WTC11 (cell line): Measurements from ENCODE around the gene USP47. TPM values are rescaled to one million over a fixed set of nuclear protein-coding genes. Genes with fewer than 3 reads are reported as not detected.

Experiments used
- ATAC-seq: fragments of 200-7000 bp; cut with Tn5 transposase; 2 replicates; pipeline ENCODE4 v1.10.0; 2021; ENCODE audit warnings: mild to moderate bottlenecking, moderate library complexity
- CTCF ChIA-PET: fragments of 300-600 bp; sonication (Branson Sonifier 250); formaldehyde crosslinking; loops from one replicate; lab custom pipeline; 2021; ENCODE audit warnings: antibody characterized with exemption; lab: Charles Lee
- POLR2A ChIA-PET: fragments of 350-600 bp; sonication (Branson Sonifier 250); formaldehyde crosslinking; loops from one replicate; lab custom pipeline; 2021; ENCODE audit warnings: antibody characterized with exemption; lab: Charles Lee
- DNase-seq: peaks from one replicate; pipeline ENCODE4 v3.0.0; 2021; ENCODE audit warnings: low spot score
- H3K27ac Mint-ChIP-seq: 2 replicates; pipeline ENCODE4 v1.8.0; 2021; ENCODE audit warnings: mixed read lengths
- H3K27me3 Mint-ChIP-seq: 2 replicates; pipeline ENCODE4 v1.8.0; 2021; ENCODE audit warnings: low read depth, mild to moderate bottlenecking, moderate library complexity, mixed read lengths
- H3K36me3 Mint-ChIP-seq: 2 replicates; pipeline ENCODE4 v1.8.0; 2021; ENCODE audit warnings: mixed read lengths
- H3K4me1 Mint-ChIP-seq: 2 replicates; pipeline ENCODE4 v1.8.0; 2022; ENCODE audit warnings: mixed read lengths
- H3K4me3 Mint-ChIP-seq: 2 replicates; pipeline ENCODE4 v1.8.0; 2021; ENCODE audit warnings: mild to moderate bottlenecking, moderate library complexity, mixed read lengths
- H3K9me3 Mint-ChIP-seq: 2 replicates; pipeline ENCODE4 v1.8.0; 2021; ENCODE audit warnings: mixed read lengths
- ATF1 ChIP-seq: sonication (generic); formaldehyde crosslinking; IDR thresholded peaks from 2 replicates; pipeline ENCODE4 v1.8.1; 2023; ENCODE audit warnings: mild to moderate bottlenecking, moderate library complexity, missing genetic modification reagents
- CBFB ChIP-seq: sonication (generic); formaldehyde crosslinking; IDR thresholded peaks from 2 replicates; pipeline ENCODE4 v1.8.1; 2022; ENCODE audit warnings: mild to moderate bottlenecking, low read depth, missing genetic modification reagents
- CREB1 ChIP-seq: sonication (generic); formaldehyde crosslinking; IDR thresholded peaks from 2 replicates; pipeline ENCODE4 v1.8.0; 2023; ENCODE audit warnings: mild to moderate bottlenecking, missing genetic modification reagents
- FOXK1 ChIP-seq: sonication (generic); formaldehyde crosslinking; IDR thresholded peaks from 2 replicates; pipeline ENCODE4 v1.8.0; 2022; ENCODE audit warnings: mild to moderate bottlenecking, moderate library complexity, missing genetic modification reagents
- FOXP4 ChIP-seq: sonication (generic); formaldehyde crosslinking; IDR thresholded peaks from 2 replicates; pipeline ENCODE4 v1.8.0; 2022; ENCODE audit warnings: mild to moderate bottlenecking, missing genetic modification reagents
- IRF1 ChIP-seq: sonication (generic); formaldehyde crosslinking; IDR thresholded peaks from 2 replicates; pipeline ENCODE4 v1.8.0; 2023; ENCODE audit warnings: missing genetic modification reagents
- IRF2 ChIP-seq: sonication (generic); formaldehyde crosslinking; IDR thresholded peaks from 2 replicates; pipeline ENCODE4 v1.8.0; 2022; ENCODE audit warnings: low read depth, missing genetic modification reagents, borderline replicate concordance
- JAZF1 ChIP-seq: fragments of 250-450 bp; sonication (Bioruptor Pico); IDR thresholded peaks from 2 replicates; pipeline ENCODE4 v1.9.0; 2021; ENCODE audit warnings: moderate library complexity, mild to moderate bottlenecking, inconsistent platforms
- JUN ChIP-seq: sonication (generic); formaldehyde crosslinking; IDR thresholded peaks from 2 replicates; pipeline ENCODE4 v1.8.0; 2023; ENCODE audit warnings: mild to moderate bottlenecking, missing genetic modification reagents
- MXD4 ChIP-seq: fragments of 250-450 bp; sonication (Bioruptor Pico); IDR thresholded peaks from 2 replicates; pipeline ENCODE4 v1.8.0; 2021; ENCODE audit warnings: mild to moderate bottlenecking, moderate library complexity, borderline replicate concordance
- NFYB ChIP-seq: sonication (generic); formaldehyde crosslinking; conservative IDR thresholded peaks from 2 replicates; pipeline ENCODE4 v1.8.0; 2022; ENCODE audit warnings: low read depth, missing genetic modification reagents
- NR2C2 ChIP-seq: sonication (generic); formaldehyde crosslinking; IDR thresholded peaks from 2 replicates; pipeline ENCODE4 v1.8.0; 2022; ENCODE audit warnings: mild to moderate bottlenecking, missing genetic modification reagents
- SMAD4 ChIP-seq: sonication (generic); formaldehyde crosslinking; IDR thresholded peaks from 2 replicates; pipeline ENCODE4 v1.8.0; 2022; ENCODE audit warnings: mild to moderate bottlenecking, missing genetic modification reagents
- SOX15 ChIP-seq: fragments of 250-450 bp; sonication (Bioruptor Pico); IDR thresholded peaks from 2 replicates; pipeline ENCODE4 v1.9.0; 2021; ENCODE audit warnings: mild to moderate bottlenecking
- STAT6 ChIP-seq: sonication (generic); formaldehyde crosslinking; conservative IDR thresholded peaks from 2 replicates; pipeline ENCODE4 v1.8.1; 2023; ENCODE audit warnings: mild to moderate bottlenecking, low read depth, missing genetic modification reagents, moderate library complexity
- USF2 ChIP-seq: sonication (generic); formaldehyde crosslinking; IDR thresholded peaks from 2 replicates; pipeline ENCODE4 v1.8.1; 2023; ENCODE audit warnings: mild to moderate bottlenecking, missing genetic modification reagents, moderate library complexity
- ZNF232 ChIP-seq: sonication (generic); formaldehyde crosslinking; IDR thresholded peaks from 2 replicates; pipeline ENCODE4 v1.8.0; 2022; ENCODE audit warnings: mild to moderate bottlenecking, missing genetic modification reagents
- ZNF317 ChIP-seq: sonication (generic); formaldehyde crosslinking; IDR thresholded peaks from 2 replicates; pipeline ENCODE4 v1.8.1; 2023; ENCODE audit warnings: low read depth, mild to moderate bottlenecking, moderate library complexity, missing genetic modification reagents, borderline replicate concordance
- ZNF396 ChIP-seq: fragments of 250-450 bp; sonication (Bioruptor Pico); IDR thresholded peaks from 2 replicates; pipeline ENCODE4 v1.8.0; 2021; ENCODE audit warnings: mild to moderate bottlenecking, moderate library complexity, borderline replicate concordance
- total RNA-seq: library from RNA; stranded (reverse); gene quantifications from 3 replicates; pipeline ENCODE4 v1.2.3, GENCODE V29; 2021
- TF ChIP-seq, protein P1 (sequence below): sonication (generic); formaldehyde crosslinking; IDR thresholded peaks from 2 replicates; pipeline ENCODE4 v1.8.1; 2022; ENCODE audit warnings: low read depth, missing genetic modification reagents, borderline replicate concordance
- TF ChIP-seq, protein P2 (sequence below): sonication (generic); formaldehyde crosslinking; IDR thresholded peaks from 2 replicates; pipeline ENCODE4 v1.8.1; 2022; ENCODE audit warnings: low read depth, mild to moderate bottlenecking, moderate library complexity, missing genetic modification reagents, borderline replicate concordance
- TF ChIP-seq, protein P3 (sequence below): sonication (generic); formaldehyde crosslinking; IDR thresholded peaks from 2 replicates; pipeline ENCODE4 v1.8.1; 2022; ENCODE audit warnings: mild to moderate bottlenecking, moderate library complexity, missing genetic modification reagents
- TF ChIP-seq, protein P4 (sequence below): fragments of 250-450 bp; sonication (Bioruptor Pico); IDR thresholded peaks from 2 replicates; pipeline ENCODE4 v1.9.0; 2021; ENCODE audit warnings: mild to moderate bottlenecking, borderline replicate concordance

USP47 gene
- total RNA-seq, 1 experiment from 2014 or later: 19.7 TPM

GRCh38 chr11:11916981-11917399, 75.2 kb downstream of the USP47 start (continued):
- TF ChIP-seq JUN (CRISPR knock-in tag) (no peak), NR2C2 (CRISPR knock-in tag) (no peak), IRF1 (CRISPR knock-in tag) (no peak), CBFB (CRISPR knock-in tag) (no peak), USF2 (CRISPR knock-in tag) (no peak), STAT6 (CRISPR knock-in tag) (no peak), CREB1 (CRISPR knock-in tag) (no peak), JAZF1 (CRISPR knock-in tag) (no peak), IRF2 (CRISPR knock-in tag) (no peak)
- TF ChIP-seq, protein P1, sequence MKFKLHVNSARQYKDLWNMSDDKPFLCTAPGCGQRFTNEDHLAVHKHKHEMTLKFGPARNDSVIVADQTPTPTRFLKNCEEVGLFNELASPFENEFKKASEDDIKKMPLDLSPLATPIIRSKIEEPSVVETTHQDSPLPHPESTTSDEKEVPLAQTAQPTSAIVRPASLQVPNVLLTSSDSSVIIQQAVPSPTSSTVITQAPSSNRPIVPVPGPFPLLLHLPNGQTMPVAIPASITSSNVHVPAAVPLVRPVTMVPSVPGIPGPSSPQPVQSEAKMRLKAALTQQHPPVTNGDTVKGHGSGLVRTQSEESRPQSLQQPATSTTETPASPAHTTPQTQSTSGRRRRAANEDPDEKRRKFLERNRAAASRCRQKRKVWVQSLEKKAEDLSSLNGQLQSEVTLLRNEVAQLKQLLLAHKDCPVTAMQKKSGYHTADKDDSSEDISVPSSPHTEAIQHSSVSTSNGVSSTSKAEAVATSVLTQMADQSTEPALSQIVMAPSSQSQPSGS (CRISPR knock-in tag): no peak
- TF ChIP-seq, all 79 proteins: peak for 0

- Mint-ChIP-seq H3K27me3 (no peaks in the 10 kb centered on the region), H3K9me3 (no peaks in the 10 kb centered on the region), H3K36me3 (peaks cover 12% of the 10 kb centered on the region), H3K27ac (no peak overlapping the region), H3K4me3 (no peak overlapping the region), H3K4me1 (peaks cover 5% of the 10 kb centered on the region)
- ATAC-seq: no peak
- DNase-seq: no peak
- ChIA-PET POLR2A (no interaction called here), CTCF (no interaction called here)
- TF ChIP-seq FOXK1 (CRISPR knock-in tag): no peak
- TF ChIP-seq MXD4 (CRISPR knock-in tag): no peak
- TF ChIP-seq SMAD4 (CRISPR knock-in tag): no peak
- no peak for TF ChIP-seq SOX15 (CRISPR knock-in tag)
- no peak for TF ChIP-seq NFYB (CRISPR knock-in tag)
- no peak for TF ChIP-seq FOXP4 (CRISPR knock-in tag)
- TF ChIP-seq, protein P2, sequence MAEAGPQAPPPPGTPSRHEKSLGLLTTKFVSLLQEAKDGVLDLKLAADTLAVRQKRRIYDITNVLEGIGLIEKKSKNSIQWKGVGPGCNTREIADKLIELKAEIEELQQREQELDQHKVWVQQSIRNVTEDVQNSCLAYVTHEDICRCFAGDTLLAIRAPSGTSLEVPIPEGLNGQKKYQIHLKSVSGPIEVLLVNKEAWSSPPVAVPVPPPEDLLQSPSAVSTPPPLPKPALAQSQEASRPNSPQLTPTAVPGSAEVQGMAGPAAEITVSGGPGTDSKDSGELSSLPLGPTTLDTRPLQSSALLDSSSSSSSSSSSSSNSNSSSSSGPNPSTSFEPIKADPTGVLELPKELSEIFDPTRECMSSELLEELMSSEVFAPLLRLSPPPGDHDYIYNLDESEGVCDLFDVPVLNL: no peak
- no peak for TF ChIP-seq IRF2 (CRISPR knock-in tag)
- TF ChIP-seq, protein P3, sequence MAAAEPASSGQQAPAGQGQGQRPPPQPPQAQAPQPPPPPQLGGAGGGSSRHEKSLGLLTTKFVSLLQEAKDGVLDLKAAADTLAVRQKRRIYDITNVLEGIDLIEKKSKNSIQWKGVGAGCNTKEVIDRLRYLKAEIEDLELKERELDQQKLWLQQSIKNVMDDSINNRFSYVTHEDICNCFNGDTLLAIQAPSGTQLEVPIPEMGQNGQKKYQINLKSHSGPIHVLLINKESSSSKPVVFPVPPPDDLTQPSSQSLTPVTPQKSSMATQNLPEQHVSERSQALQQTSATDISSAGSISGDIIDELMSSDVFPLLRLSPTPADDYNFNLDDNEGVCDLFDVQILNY (CRISPR knock-in tag): no peak
- TF ChIP-seq ATF1 (CRISPR knock-in tag): no peak
- TF ChIP-seq, protein P4, sequence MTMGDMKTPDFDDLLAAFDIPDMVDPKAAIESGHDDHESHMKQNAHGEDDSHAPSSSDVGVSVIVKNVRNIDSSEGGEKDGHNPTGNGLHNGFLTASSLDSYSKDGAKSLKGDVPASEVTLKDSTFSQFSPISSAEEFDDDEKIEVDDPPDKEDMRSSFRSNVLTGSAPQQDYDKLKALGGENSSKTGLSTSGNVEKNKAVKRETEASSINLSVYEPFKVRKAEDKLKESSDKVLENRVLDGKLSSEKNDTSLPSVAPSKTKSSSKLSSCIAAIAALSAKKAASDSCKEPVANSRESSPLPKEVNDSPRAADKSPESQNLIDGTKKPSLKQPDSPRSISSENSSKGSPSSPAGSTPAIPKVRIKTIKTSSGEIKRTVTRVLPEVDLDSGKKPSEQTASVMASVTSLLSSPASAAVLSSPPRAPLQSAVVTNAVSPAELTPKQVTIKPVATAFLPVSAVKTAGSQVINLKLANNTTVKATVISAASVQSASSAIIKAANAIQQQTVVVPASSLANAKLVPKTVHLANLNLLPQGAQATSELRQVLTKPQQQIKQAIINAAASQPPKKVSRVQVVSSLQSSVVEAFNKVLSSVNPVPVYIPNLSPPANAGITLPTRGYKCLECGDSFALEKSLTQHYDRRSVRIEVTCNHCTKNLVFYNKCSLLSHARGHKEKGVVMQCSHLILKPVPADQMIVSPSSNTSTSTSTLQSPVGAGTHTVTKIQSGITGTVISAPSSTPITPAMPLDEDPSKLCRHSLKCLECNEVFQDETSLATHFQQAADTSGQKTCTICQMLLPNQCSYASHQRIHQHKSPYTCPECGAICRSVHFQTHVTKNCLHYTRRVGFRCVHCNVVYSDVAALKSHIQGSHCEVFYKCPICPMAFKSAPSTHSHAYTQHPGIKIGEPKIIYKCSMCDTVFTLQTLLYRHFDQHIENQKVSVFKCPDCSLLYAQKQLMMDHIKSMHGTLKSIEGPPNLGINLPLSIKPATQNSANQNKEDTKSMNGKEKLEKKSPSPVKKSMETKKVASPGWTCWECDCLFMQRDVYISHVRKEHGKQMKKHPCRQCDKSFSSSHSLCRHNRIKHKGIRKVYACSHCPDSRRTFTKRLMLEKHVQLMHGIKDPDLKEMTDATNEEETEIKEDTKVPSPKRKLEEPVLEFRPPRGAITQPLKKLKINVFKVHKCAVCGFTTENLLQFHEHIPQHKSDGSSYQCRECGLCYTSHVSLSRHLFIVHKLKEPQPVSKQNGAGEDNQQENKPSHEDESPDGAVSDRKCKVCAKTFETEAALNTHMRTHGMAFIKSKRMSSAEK (CRISPR knock-in tag): no peak
- TF ChIP-seq ZNF317: no peak
- no peak for TF ChIP-seq ZNF396 (CRISPR knock-in tag)
- no peak for TF ChIP-seq ZNF232 (CRISPR knock-in tag)
Measured at GRCh38 chr11:11923828-11924227, 82.1 kb downstream of the USP47 start.
